Myometrial cell (primary cell): ENCODE results near the gene LUZP2. TPM values are rescaled to one million over a fixed set of nuclear protein-coding genes. Genes with fewer than 3 reads are reported as not detected.

Experiments
- total RNA-seq: library from RNA; depleted of rRNA; stranded (reverse); fragments of >200 nt; gene quantifications from 2 replicates; pipeline ENCODE4 v1.2.3, GENCODE V29; 2015

The LUZP2 gene
- not detected in 2 replicates for total RNA-seq

DNA sequence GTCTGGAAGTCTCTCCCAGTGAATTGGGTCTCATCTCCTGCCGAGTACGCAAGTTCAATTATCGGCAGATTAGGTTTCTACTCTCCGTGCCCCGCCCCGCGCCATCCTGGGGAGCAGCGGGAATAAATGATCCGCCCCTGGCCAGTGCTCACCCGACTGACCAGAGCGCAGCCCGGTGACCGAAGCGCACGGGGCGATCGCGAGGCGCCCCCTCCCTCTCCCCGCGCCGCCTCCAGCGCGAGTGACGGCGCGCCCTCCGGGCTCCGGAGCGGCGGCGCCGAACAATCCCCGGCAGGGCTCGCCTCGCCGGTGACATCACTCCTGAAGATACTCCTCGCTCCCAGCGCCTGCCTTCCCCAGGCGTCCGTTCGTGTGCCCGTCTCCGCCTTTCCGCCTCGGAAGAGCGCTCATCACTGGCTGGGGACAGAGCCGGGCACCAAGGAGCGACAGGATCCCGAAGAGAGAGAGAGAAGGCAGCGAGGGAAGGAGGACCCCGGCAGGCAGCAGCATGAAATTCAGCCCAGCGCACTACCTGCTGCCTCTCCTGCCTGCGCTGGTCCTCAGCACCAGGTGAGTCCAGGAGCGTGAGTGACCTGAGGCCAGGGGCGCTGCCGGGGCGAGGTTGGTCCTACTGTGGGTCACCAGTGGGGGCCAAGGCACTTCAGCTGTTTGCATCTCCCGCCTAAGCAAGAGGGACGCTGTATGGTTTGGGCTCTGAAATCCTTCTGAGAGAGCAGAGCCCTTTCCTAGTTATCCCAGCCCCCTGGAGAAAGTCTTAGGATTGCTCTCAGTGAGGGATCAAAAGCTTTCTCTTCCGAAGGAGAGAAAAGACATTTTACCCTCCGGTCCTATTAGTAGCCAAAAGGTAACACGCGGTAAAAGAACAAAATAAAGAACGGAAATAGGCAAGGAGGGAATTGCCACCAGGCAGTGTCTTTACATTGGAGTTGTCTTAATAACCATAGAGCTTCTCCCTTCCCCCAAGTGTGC is at the start of gene LUZP2:
Gene LUZP2 (plus strand): TSS at position 318 of the 990 bp plus-strand sequence.

